ENCODE results near the gene KRT23. TPM values are rescaled to one million over a fixed set of nuclear protein-coding genes. Genes with fewer than 3 reads are reported as not detected.
"Not testable (repeated sequence)": the region's sequence is repeated elsewhere in the genome, so short reads cannot be mapped to it uniquely, and the experiment has no call there.

Gene KRT23
- polyA plus RNA-seq, 1 donor from 2014 or later = 0.37 TPM

DNA sequence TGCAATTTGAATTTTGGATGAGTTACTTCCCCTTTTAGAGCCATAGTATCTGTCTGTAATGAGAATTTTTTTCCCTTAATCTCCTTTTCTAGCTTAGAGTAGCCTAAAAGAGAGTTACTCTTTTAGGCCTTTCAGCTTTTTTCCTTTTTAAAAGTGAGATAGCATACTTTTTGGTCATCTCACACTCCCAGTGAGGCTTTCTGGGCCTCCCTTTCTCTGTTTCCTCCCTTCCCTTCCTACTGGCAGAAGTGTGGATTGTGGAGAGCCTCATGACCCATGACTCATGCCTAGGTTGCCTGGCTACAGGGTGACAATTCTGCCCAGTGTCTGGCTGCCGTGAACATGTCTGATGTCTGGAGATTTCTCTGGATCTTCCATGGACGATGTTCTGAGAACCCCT lies 15.2 kb downstream of the KRT23 start:
- no peak for TF ChIP-seq SMC3 (conservative IDR thresholded peaks at IDR 0.05; ENCODE audit: poor library complexity)
- no peak for TF ChIP-seq EP300 (conservative IDR thresholded peaks at IDR 0.05; ENCODE audit: poor library complexity, severe bottlenecking)
- TF ChIP-seq POLR2AphosphoS5 (IDR thresholded peaks at IDR 0.05) = no peak
- no peak for TF ChIP-seq EZH2 (IDR thresholded peaks at IDR 0.05; ENCODE audit: borderline replicate concordance, insufficient read depth, low read length, poor library complexity, severe bottlenecking)
- TF ChIP-seq MXI1 (conservative IDR thresholded peaks at IDR 0.05; ENCODE audit: poor library complexity, severe bottlenecking) = no peak
- TF ChIP-seq RAD21 (conservative IDR thresholded peaks at IDR 0.05) = no peak
- TF ChIP-seq, protein P1, sequence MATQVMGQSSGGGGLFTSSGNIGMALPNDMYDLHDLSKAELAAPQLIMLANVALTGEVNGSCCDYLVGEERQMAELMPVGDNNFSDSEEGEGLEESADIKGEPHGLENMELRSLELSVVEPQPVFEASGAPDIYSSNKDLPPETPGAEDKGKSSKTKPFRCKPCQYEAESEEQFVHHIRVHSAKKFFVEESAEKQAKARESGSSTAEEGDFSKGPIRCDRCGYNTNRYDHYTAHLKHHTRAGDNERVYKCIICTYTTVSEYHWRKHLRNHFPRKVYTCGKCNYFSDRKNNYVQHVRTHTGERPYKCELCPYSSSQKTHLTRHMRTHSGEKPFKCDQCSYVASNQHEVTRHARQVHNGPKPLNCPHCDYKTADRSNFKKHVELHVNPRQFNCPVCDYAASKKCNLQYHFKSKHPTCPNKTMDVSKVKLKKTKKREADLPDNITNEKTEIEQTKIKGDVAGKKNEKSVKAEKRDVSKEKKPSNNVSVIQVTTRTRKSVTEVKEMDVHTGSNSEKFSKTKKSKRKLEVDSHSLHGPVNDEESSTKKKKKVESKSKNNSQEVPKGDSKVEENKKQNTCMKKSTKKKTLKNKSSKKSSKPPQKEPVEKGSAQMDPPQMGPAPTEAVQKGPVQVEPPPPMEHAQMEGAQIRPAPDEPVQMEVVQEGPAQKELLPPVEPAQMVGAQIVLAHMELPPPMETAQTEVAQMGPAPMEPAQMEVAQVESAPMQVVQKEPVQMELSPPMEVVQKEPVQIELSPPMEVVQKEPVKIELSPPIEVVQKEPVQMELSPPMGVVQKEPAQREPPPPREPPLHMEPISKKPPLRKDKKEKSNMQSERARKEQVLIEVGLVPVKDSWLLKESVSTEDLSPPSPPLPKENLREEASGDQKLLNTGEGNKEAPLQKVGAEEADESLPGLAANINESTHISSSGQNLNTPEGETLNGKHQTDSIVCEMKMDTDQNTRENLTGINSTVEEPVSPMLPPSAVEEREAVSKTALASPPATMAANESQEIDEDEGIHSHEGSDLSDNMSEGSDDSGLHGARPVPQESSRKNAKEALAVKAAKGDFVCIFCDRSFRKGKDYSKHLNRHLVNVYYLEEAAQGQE (IDR thresholded peaks at IDR 0.05; ENCODE audit: borderline replicate concordance) = no peak
- TF ChIP-seq TAF1 (IDR thresholded peaks at IDR 0.05; ENCODE audit: low read depth) = no peak
- TF ChIP-seq, protein P2, sequence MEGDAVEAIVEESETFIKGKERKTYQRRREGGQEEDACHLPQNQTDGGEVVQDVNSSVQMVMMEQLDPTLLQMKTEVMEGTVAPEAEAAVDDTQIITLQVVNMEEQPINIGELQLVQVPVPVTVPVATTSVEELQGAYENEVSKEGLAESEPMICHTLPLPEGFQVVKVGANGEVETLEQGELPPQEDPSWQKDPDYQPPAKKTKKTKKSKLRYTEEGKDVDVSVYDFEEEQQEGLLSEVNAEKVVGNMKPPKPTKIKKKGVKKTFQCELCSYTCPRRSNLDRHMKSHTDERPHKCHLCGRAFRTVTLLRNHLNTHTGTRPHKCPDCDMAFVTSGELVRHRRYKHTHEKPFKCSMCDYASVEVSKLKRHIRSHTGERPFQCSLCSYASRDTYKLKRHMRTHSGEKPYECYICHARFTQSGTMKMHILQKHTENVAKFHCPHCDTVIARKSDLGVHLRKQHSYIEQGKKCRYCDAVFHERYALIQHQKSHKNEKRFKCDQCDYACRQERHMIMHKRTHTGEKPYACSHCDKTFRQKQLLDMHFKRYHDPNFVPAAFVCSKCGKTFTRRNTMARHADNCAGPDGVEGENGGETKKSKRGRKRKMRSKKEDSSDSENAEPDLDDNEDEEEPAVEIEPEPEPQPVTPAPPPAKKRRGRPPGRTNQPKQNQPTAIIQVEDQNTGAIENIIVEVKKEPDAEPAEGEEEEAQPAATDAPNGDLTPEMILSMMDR (IDR thresholded peaks at IDR 0.05; ENCODE audit: poor library complexity, severe bottlenecking) = no peak
- H3K79me2 ChIP-seq (replicated peaks; ENCODE audit: insufficient read depth, low read length) = no peaks in the 10 kb centered on the region
- H3K36me3 ChIP-seq (ENCODE audit: insufficient read depth, low read length) = no peaks in the 10 kb centered on the region
- H2AFZ ChIP-seq (ENCODE audit: low read depth, low read length) = no peak overlapping the region
- H3F3A ChIP-seq (ENCODE audit: insufficient read depth, low read length, poor library complexity, severe bottlenecking) = no peaks in the 10 kb centered on the region
- no peak overlapping the region for H3K27ac ChIP-seq (ENCODE audit: low read length)
- no peaks in the 10 kb centered on the region for H3K9me3 ChIP-seq (ENCODE audit: low read length)
- H3K27me3 ChIP-seq (ENCODE audit: insufficient read depth, low read depth, low read length) = no peaks in the 10 kb centered on the region
- H4K20me1 ChIP-seq (ENCODE audit: insufficient read depth) = no peaks in the 10 kb centered on the region
- H3K4me2 ChIP-seq (ENCODE audit: low read length) = no peak overlapping the region
- no peak overlapping the region for H3K9ac ChIP-seq (ENCODE audit: low read length)
- no peak overlapping the region for H3K4me3 ChIP-seq (ENCODE audit: low read length)
- H3K9me2 ChIP-seq (ENCODE audit: insufficient read depth, low read length) = no peaks in the 10 kb centered on the region

DNA sequence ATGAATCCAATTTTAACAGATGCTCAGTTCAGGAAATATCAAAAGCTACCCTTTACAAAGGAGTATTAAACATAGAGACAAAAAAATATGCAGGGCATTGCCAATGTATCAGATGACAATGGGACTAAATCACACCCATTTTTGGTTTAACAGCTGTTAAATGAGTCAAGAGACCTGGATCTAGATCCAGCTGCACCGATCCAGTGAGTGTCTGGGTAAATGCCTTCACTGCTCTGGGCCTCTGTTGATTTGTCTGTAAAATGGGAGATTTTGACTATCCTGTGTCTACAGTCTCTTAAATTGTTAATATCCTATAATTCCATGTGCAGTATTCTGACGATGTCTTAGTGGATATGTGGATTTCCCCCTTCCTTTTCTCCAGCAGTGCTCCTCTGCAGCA lies 16.4 kb downstream of the KRT23 start:
- Histone ChIP-seq H3K27ac (ENCODE audit: low read length) (no peak overlapping the region), H3K27me3 (ENCODE audit: insufficient read depth, low read depth, low read length) (no peaks in the 10 kb centered on the region), H3K79me2 (replicated peaks; ENCODE audit: insufficient read depth, low read length) (no peaks in the 10 kb centered on the region), H3K4me2 (ENCODE audit: low read length) (no peak overlapping the region), H2AFZ (ENCODE audit: low read depth, low read length) (no peak overlapping the region), H3F3A (ENCODE audit: insufficient read depth, low read length, poor library complexity, severe bottlenecking) (no peaks in the 10 kb centered on the region), H4K20me1 (ENCODE audit: insufficient read depth) (no peaks in the 10 kb centered on the region), H3K9me2 (ENCODE audit: insufficient read depth, low read length) (no peaks in the 10 kb centered on the region), H3K9me3 (ENCODE audit: low read length) (no peaks in the 10 kb centered on the region), H3K36me3 (ENCODE audit: insufficient read depth, low read length) (no peaks in the 10 kb centered on the region), H3K4me3 (ENCODE audit: low read length) (no peak overlapping the region), H3K9ac (ENCODE audit: low read length) (no peak overlapping the region)
- TF ChIP-seq MXI1 (conservative IDR thresholded peaks at IDR 0.05; ENCODE audit: poor library complexity, severe bottlenecking) (no peak), POLR2AphosphoS5 (IDR thresholded peaks at IDR 0.05) (no peak), EP300 (conservative IDR thresholded peaks at IDR 0.05; ENCODE audit: poor library complexity, severe bottlenecking) (no peak), RAD21 (conservative IDR thresholded peaks at IDR 0.05) (no peak), EZH2 (IDR thresholded peaks at IDR 0.05; ENCODE audit: borderline replicate concordance, insufficient read depth, low read length, poor library complexity, severe bottlenecking) (no peak), TAF1 (IDR thresholded peaks at IDR 0.05; ENCODE audit: low read depth) (no peak), SMC3 (conservative IDR thresholded peaks at IDR 0.05; ENCODE audit: poor library complexity) (no peak)
- TF ChIP-seq, protein P1 (IDR thresholded peaks at IDR 0.05; ENCODE audit: borderline replicate concordance) = no peak
- TF ChIP-seq, protein P2 (IDR thresholded peaks at IDR 0.05; ENCODE audit: poor library complexity, severe bottlenecking) = no peak

DNA sequence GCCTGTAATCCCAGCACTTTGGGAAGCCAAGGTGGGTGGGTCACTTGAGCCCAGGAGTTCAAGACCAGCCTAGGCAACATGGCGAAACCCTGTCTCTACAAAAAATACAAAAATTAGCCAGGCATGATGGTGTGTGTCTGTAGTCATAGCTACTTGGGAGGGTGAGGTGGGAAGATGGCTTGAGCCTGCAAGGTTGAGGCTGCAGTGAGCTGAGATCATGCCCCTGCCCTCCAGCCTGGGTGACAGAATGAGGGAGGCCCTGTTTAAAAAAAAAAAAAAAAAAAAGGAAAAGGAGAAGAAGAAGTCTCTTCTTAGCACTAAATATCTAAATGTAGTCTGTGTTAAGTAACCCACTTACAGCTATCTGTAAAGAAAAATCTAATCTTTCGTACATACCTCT lies 20.3 kb downstream of the KRT23 start:
- not testable (repeated sequence) for H3K9me2 ChIP-seq (ENCODE audit: insufficient read depth, low read length); H2AFZ ChIP-seq (ENCODE audit: low read depth, low read length); H3K4me2 ChIP-seq (ENCODE audit: low read length); H3K4me3 ChIP-seq (ENCODE audit: low read length); H4K20me1 ChIP-seq (ENCODE audit: insufficient read depth); H3F3A ChIP-seq (ENCODE audit: insufficient read depth, low read length, poor library complexity, severe bottlenecking); H3K27ac ChIP-seq (ENCODE audit: low read length); H3K36me3 ChIP-seq (ENCODE audit: insufficient read depth, low read length); H3K9me3 ChIP-seq (ENCODE audit: low read length); H3K9ac ChIP-seq (ENCODE audit: low read length); H3K27me3 ChIP-seq (ENCODE audit: insufficient read depth, low read depth, low read length); H3K79me2 ChIP-seq (replicated peaks; ENCODE audit: insufficient read depth, low read length)

All from neural cell (in vitro differentiated cells).